SU-DHL-6 (cell line): ENCODE measurements around the gene EMC10.
"Not testable (repeated sequence)": the region's sequence is repeated elsewhere in the genome, so short reads cannot be mapped to it uniquely, and the experiment has no call there.

ENCODE experiments used
- H2AFZ ChIP-seq: fragments of 200-600 bp; sonication (generic); 2 replicates; pipeline ENCODE4 v1.6.1; 2014; ENCODE audit warnings: low read depth, mild to moderate bottlenecking, moderate library complexity, mixed read lengths, antibody characterized with exemption, low read length; ENCODE audit not compliant: severe bottlenecking
- H3F3A ChIP-seq: fragments of 200-600 bp; shearing (Covaris generic); 2 replicates; pipeline ENCODE4 v1.6.0; 2016; ENCODE audit warnings: antibody characterized with exemption, mild to moderate bottlenecking; ENCODE audit not compliant: insufficient read depth
- H3K27ac ChIP-seq: fragments of 200-600 bp; sonication (generic); 2 replicates; pipeline ENCODE4 v1.5.1; 2016; ENCODE audit warnings: low read depth, mild to moderate bottlenecking, low read length, moderate library complexity, mixed read lengths
- H3K27me3 ChIP-seq: fragments of 200-600 bp; sonication (generic), shearing (Covaris generic); 2 replicates; pipeline ENCODE4 v1.6.0; 2014; ENCODE audit warnings: mild to moderate bottlenecking, low read length
- H3K36me3 ChIP-seq: fragments of 200-600 bp; sonication (generic); 2 replicates; pipeline ENCODE4 v1.6.1; 2014; ENCODE audit warnings: mild to moderate bottlenecking, low read length, mixed read lengths
- H3K4me2 ChIP-seq: fragments of 300-600, 200-600 bp; shearing (Covaris generic), sonication (generic); 2 replicates; pipeline ENCODE4 v1.6.0; 2014; ENCODE audit warnings: low read length, low read depth, mild to moderate bottlenecking; ENCODE audit not compliant: poor library complexity, severe bottlenecking
- H3K4me3 ChIP-seq: fragments of 200-600 bp; sonication (generic); 2 replicates; pipeline ENCODE4 v1.5.1; 2014; ENCODE audit warnings: antibody characterized with exemption, low read length, mild to moderate bottlenecking, mixed read lengths; ENCODE audit not compliant: insufficient read depth, poor library complexity, severe bottlenecking
- H3K79me2 ChIP-seq: fragments of 200-600 bp; sonication (generic); 2 replicates; pipeline ENCODE4 v1.6.1; 2014; ENCODE audit warnings: mild to moderate bottlenecking, low read length, moderate library complexity; ENCODE audit not compliant: insufficient read depth
- H3K9ac ChIP-seq: fragments of 200-600 bp; sonication (generic); 2 replicates; pipeline ENCODE4 v1.7.0; 2014; ENCODE audit warnings: mild to moderate bottlenecking, low read length
- H3K9me2 ChIP-seq: fragments of 200-600 bp; sonication (generic); replicated peaks from 2 replicates; pipeline ENCODE4 v1.6.1; 2014; ENCODE audit warnings: low read length; ENCODE audit not compliant: insufficient read depth
- H3K9me3 ChIP-seq: fragments of 200-600 bp; sonication (generic); 2 replicates; pipeline ENCODE4 v1.6.1; 2014; ENCODE audit warnings: low read length, mixed read lengths; ENCODE audit not compliant: insufficient read depth
- H4K20me1 ChIP-seq: fragments of 200-600 bp; sonication (generic); 2 replicates; pipeline ENCODE4 v1.6.1; 2014; ENCODE audit warnings: low read depth, mild to moderate bottlenecking, antibody characterized with exemption, low read length, moderate library complexity, mixed read lengths
- CTCF ChIP-seq: fragments of 200-600 bp; sonication (generic); IDR thresholded peaks from one replicate; pipeline ENCODE4 v1.5.1; 2017; ENCODE audit warnings: antibody characterized with exemption, mild to moderate bottlenecking, low read length, moderate library complexity; ENCODE audit not compliant: insufficient read depth, poor library complexity, severe bottlenecking
- EZH2phosphoT487 ChIP-seq: fragments of 200-600 bp; sonication (generic), shearing (Covaris generic); conservative IDR thresholded peaks from 2 replicates; pipeline ENCODE4 v1.6.1; 2018; ENCODE audit warnings: mild to moderate bottlenecking, antibody characterized with exemption, low read length, moderate library complexity, mixed read lengths

The EMC10 gene

GRCh38 chr19:50522881-50523280 is 46.6 kb downstream of the EMC10 start:
- H3K9ac ChIP-seq: no peak overlapping the region
- no peaks in the 10 kb centered on the region for H3F3A ChIP-seq
- H3K9me3 ChIP-seq: no peaks in the 10 kb centered on the region
- H3K4me2 ChIP-seq: no peak overlapping the region
- no peak overlapping the region for H3K27ac ChIP-seq
- H2AFZ ChIP-seq: no peak overlapping the region
- H3K27me3 ChIP-seq: no peaks in the 10 kb centered on the region
- H3K36me3 ChIP-seq: no peaks in the 10 kb centered on the region
- no peaks in the 10 kb centered on the region for H3K79me2 ChIP-seq
- TF ChIP-seq EZH2phosphoT487 (no peak), CTCF (no peak)
- no peaks in the 10 kb centered on the region for H3K9me2 ChIP-seq
- no peak overlapping the region for H3K4me3 ChIP-seq
- no peaks in the 10 kb centered on the region for H4K20me1 ChIP-seq

- H4K20me1 ChIP-seq, H3F3A ChIP-seq, H3K27me3 ChIP-seq, H2AFZ ChIP-seq, H3K27ac ChIP-seq, H3K36me3 ChIP-seq, H3K9me2 ChIP-seq, H3K4me3 ChIP-seq, H3K79me2 ChIP-seq, H3K4me2 ChIP-seq, H3K9me3 ChIP-seq, H3K9ac ChIP-seq: not testable (repeated sequence)
These were observed 51.7 kb downstream of the EMC10 start for GRCh38 chr19:50528052-50528451.

GRCh38 chr19:50531171-50531612 is 54.9 kb downstream of the EMC10 start:
- Histone ChIP-seq H3K4me2 (no peak overlapping the region), H2AFZ (no peak overlapping the region), H3F3A (no peaks in the 10 kb centered on the region), H3K9me3 (no peaks in the 10 kb centered on the region), H3K27me3 (no peaks in the 10 kb centered on the region), H4K20me1 (no peaks in the 10 kb centered on the region), H3K79me2 (no peaks in the 10 kb centered on the region), H3K4me3 (no peak overlapping the region), H3K27ac (no peak overlapping the region), H3K9me2 (no peaks in the 10 kb centered on the region), H3K9ac (no peak overlapping the region), H3K36me3 (no peaks in the 10 kb centered on the region)
- TF ChIP-seq CTCF: no peak
- no peak for TF ChIP-seq EZH2phosphoT487

GRCh38 chr19:50532952-50533351 is 56.6 kb downstream of the EMC10 start:
- Histone ChIP-seq H3K9me3 (no peaks in the 10 kb centered on the region), H3K79me2 (no peaks in the 10 kb centered on the region), H2AFZ (no peak overlapping the region), H3K36me3 (no peaks in the 10 kb centered on the region), H3K27me3 (no peaks in the 10 kb centered on the region), H3F3A (no peaks in the 10 kb centered on the region), H3K4me3 (no peak overlapping the region), H3K9ac (no peak overlapping the region), H3K27ac (no peak overlapping the region), H3K4me2 (no peak overlapping the region), H3K9me2 (no peaks in the 10 kb centered on the region), H4K20me1 (no peaks in the 10 kb centered on the region)
- TF ChIP-seq EZH2phosphoT487 (no peak), CTCF (no peak)
